Parietal lobe (tissue), 1 donor: ENCODE measurements around the gene SPACA1. TPM values are rescaled to one million over a fixed set of nuclear protein-coding genes. Genes with fewer than 3 reads are reported as not detected.

Source experiments
- total RNA-seq: library from RNA; depleted of rRNA; stranded (reverse); fragments of >200 nt; gene quantifications from one replicate; pipeline ENCODE4 v1.2.3, GENCODE V29; 2014

SPACA1 gene
- total RNA-seq = not detected

GRCh38 chr6:88047510-88048150 lies at the start of gene SPACA1:
Gene SPACA1, plus strand, starts transcription at chr6:88047841. Its CDS starts 65 bp downstream, at chr6:88047906.

Other genes starting within 250 kb of the SPACA1 start
- gene CNR1, start 118.5 kb downstream of the SPACA1 start, total RNA-seq = 344 TPM